BE2C (cell line): Measurements from ENCODE around the gene DPH5.

ENCODE experiments used
- DNase-seq: peaks from one replicate; pipeline ENCODE4 v3.0.0-alpha.2; 2020
- H3K27me3 ChIP-seq: fragments of 250-450 bp; sonication (Bioruptor Pico); 2 replicates; pipeline ENCODE4 v1.5.1; 2020; ENCODE audit warnings: mild to moderate bottlenecking
- H3K36me3 ChIP-seq: fragments of 250-450 bp; sonication (Bioruptor Pico); 2 replicates; pipeline ENCODE4 v1.5.1; 2020; ENCODE audit warnings: mild to moderate bottlenecking
- H3K4me1 ChIP-seq: fragments of 250-450 bp; sonication (Bioruptor Pico); 2 replicates; pipeline ENCODE4 v1.5.1; 2020
- H3K4me3 ChIP-seq: 2 replicates; pipeline ENCODE4 v1.5.1; 2011; ENCODE audit warnings: low read depth, low read length
- H3K9me3 ChIP-seq: fragments of 250-450 bp; sonication (Bioruptor Pico); 2 replicates; pipeline ENCODE4 v1.5.1; 2020
- TF ChIP-seq, protein P1 (sequence below): IDR thresholded peaks from 2 replicates; pipeline ENCODE4 v1.5.1; 2012; ENCODE audit warnings: mild to moderate bottlenecking, low read depth, low read length

The DPH5 gene

DNA sequence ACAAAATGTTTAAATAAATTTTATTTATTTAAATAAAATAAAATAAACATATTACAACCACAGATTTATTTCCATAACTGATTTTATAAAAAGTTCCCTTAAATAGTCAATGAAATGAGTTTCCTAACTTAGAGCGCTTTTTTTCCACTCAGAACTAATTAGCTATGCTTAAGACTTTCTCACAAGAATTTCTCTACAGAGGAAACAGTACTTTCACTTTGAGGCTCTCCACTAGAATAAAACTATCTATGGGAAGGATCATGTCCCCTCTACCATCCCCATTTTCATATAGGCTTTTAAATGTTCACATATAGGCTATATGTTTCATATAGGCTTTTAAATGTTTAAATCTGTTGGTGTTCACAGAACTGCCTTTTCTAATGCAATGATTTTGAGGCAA lies 40.0 kb upstream of the DPH5 start:
- Histone ChIP-seq H3K4me1 (peaks cover 2% of the 10 kb centered on the region; the same call in 1 of the 2 replicates), H3K9me3 (no peaks in the 10 kb centered on the region; the same call in 1 of the 2 replicates), H3K27me3 (no peaks in the 10 kb centered on the region), H3K36me3 (no peaks in the 10 kb centered on the region), H3K4me3 (no peak overlapping the region)
- no peak for DNase-seq
- TF ChIP-seq, protein P1, sequence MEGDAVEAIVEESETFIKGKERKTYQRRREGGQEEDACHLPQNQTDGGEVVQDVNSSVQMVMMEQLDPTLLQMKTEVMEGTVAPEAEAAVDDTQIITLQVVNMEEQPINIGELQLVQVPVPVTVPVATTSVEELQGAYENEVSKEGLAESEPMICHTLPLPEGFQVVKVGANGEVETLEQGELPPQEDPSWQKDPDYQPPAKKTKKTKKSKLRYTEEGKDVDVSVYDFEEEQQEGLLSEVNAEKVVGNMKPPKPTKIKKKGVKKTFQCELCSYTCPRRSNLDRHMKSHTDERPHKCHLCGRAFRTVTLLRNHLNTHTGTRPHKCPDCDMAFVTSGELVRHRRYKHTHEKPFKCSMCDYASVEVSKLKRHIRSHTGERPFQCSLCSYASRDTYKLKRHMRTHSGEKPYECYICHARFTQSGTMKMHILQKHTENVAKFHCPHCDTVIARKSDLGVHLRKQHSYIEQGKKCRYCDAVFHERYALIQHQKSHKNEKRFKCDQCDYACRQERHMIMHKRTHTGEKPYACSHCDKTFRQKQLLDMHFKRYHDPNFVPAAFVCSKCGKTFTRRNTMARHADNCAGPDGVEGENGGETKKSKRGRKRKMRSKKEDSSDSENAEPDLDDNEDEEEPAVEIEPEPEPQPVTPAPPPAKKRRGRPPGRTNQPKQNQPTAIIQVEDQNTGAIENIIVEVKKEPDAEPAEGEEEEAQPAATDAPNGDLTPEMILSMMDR = no peak

DNA sequence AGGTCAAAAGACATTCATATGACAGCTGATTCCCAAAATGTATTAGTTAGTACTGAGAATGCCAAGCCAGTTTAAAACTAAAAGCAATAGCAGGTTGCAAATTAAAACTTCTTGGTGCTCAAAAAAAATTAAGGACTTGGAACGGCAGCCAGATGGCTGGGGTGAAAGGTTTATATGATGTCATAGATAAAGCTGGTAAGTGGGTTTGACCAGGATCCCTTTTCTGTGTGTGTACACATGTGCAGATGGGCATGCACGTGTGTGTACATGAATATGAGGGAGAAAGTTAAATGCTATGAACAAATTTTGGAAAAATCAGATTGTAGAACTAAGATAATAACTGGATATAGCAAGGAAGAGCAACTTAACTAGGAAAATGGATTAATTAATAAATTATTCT lies 39.1 kb upstream of the DPH5 start:
- no peak for DNase-seq
- H3K4me3 ChIP-seq = no peak overlapping the region
- H3K36me3 ChIP-seq = no peaks in the 10 kb centered on the region
- H3K27me3 ChIP-seq = no peaks in the 10 kb centered on the region
- TF ChIP-seq, protein P1 = no peak
- no peaks in the 10 kb centered on the region; the same call in 1 of the 2 replicates for H3K9me3 ChIP-seq
- H3K4me1 ChIP-seq = peaks cover 10% of the 10 kb centered on the region

- Histone ChIP-seq H3K4me3 (no peak overlapping the region), H3K4me1 (peaks cover 10% of the 10 kb centered on the region), H3K36me3 (no peaks in the 10 kb centered on the region), H3K27me3 (no peaks in the 10 kb centered on the region), H3K9me3 (no peaks in the 10 kb centered on the region; the same call in 1 of the 2 replicates)
- no peak for DNase-seq
- TF ChIP-seq, protein P1 = no peak
Observed at GRCh38 chr1:101060992-101061391, 35.4 kb upstream of the DPH5 start.

GRCh38 chr1:101059945-101060542 lies 34.5 kb upstream of the DPH5 start:
- Histone ChIP-seq H3K9me3 (no peaks in the 10 kb centered on the region; the same call in 1 of the 2 replicates), H3K4me3 (no peak overlapping the region), H3K36me3 (no peaks in the 10 kb centered on the region), H3K4me1 (peaks cover 10% of the 10 kb centered on the region), H3K27me3 (no peaks in the 10 kb centered on the region)
- TF ChIP-seq, protein P1 = no peak
- DNase-seq = no peak

DNA sequence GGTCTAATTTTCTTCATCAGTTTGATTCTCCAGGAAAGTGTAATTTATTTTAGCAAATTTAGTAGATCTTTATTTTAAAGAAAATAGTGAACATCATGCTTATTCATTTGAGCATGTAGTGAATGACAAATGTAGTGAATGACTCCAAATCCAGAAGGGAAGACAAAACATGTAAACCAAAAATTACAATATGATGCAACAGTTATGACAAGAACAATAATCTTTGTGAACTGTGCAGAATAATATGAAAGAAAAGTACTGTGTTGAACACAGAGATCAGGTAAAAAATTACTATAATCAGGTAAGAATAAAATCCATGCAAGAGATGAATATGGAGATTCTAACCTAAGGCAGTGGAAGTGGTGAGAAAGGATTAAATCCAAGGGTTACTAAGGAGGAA lies 30.0 kb upstream of the DPH5 start:
- H3K27me3 ChIP-seq = no peaks in the 10 kb centered on the region
- peaks cover 8% of the 10 kb centered on the region for H3K4me1 ChIP-seq
- no peaks in the 10 kb centered on the region; the same call in 1 of the 2 replicates for H3K9me3 ChIP-seq
- H3K36me3 ChIP-seq = no peaks in the 10 kb centered on the region
- no peak for DNase-seq
- TF ChIP-seq, protein P1 = no peak
- no peak overlapping the region for H3K4me3 ChIP-seq

- TF ChIP-seq, protein P1 = no peak
- no peak for DNase-seq
- no peaks in the 10 kb centered on the region; the same call in 1 of the 2 replicates for H3K4me1 ChIP-seq
Observed at GRCh38 chr1:101051688-101052638, 26.4 kb upstream of the DPH5 start.

More at GRCh38 chr1:101051688-101052638, 26.4 kb upstream of the DPH5 start:
- Histone ChIP-seq H3K9me3 (no peaks in the 10 kb centered on the region), H3K36me3 (no peaks in the 10 kb centered on the region), H3K27me3 (no peaks in the 10 kb centered on the region), H3K4me3 (no peak overlapping the region)
